RCC 7860 (cell line): ENCODE measurements around the gene ELFN2.

Experiments
- DNase-seq: peaks from one replicate; pipeline ENCODE4 v3.0.0-alpha.2; 2015; ENCODE audit warnings: low spot score
- FAIRE-seq: peaks from 2 replicates; lab custom pipeline; 2012; peaks lifted over from hg19 to GRCh38; lab: Jason Lieb, UNC

The ELFN2 gene

DNA sequence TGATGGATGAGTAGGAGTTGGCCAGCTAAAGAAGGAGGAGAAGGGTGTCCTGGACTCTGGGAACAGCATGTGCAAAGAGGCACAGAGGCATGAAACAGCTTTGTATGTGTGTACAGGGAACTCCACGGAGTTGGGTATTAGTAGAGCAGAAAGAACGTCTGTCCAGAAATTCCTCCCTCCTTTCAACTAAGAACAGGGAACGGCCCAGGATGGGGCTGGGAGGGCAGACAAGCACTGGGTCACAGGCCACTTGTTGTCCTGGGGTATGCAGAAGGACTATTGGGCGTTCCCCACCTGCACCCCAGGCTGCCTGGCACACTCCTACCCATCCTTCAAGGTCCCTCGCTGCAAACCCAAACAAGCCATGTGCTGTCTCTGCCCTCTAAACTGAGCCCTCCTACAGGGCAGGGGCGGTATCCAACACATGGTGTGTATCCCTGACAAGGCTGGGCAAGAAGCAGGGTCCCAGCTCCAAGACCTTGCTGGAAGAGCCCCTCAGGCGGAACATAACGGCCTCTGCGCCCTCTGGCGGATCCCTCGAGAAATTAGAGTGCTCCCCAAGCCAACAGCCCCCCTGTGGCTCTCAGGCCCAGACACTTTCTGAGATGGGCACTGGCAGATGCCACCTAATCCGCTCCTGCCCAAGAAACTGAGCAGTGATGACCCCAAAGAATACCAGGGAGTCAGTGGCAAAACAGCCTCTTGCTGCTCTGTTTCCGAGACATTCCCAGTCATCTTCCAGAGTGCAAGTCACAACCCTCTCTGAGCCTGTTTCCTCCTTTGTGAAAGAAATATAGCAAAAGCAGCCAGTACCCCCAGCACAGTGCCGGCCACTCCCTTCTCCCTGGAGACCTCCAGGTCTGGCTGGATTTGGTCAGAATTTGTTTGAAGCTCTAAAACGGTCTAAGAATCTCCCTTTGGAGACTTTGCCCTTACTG lies 1.6 kb upstream of the ELFN2 start:
- no peak for FAIRE-seq
- DNase-seq, result peak; percentile 10

DNA sequence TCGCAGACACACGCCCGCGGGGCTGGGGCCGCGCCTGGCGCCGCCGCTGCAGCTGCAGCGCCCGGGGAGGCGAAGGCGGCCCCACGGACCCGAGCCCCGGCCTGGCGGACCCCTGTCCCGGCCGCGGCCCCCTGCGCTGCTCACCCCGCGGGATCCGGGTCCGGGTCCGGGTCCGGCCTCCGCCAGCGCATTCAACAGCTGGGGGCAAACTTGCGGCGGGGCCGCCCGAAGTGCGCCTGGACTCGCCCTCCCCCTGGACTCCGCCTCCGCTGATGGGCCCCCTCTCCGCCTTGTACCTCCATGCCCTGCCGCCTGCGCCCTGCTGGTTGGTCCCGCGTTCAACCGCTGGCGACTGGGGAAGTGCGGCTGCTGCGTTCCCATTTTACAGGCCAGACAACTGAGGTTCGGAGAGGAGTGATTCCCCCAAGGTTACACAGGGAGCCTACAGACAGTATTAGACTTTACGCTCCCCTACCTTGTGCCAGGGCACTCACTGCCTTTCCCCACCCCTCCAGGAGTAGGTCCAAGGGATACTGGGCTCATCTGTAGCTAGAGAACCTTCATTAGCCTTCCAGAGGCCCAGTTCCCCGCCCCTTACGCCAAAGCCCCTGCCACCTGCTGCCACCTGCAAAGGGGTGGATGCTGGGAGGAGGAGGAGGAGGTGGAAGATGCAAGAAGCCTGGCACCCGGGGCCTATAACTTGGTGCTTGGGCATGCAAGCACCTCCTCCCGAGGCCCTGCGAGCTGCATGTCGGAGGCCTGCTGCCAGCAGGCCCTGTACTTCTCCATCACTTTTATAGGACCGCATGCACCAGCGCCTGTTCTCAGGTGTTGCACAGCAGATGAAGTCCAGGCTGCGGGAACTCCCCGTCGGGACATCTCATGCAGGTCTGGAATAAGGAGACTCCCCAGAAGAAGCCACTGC lies 694 bp upstream of the ELFN2 start:
- no peak for DNase-seq
- FAIRE-seq, result no peak

DNA sequence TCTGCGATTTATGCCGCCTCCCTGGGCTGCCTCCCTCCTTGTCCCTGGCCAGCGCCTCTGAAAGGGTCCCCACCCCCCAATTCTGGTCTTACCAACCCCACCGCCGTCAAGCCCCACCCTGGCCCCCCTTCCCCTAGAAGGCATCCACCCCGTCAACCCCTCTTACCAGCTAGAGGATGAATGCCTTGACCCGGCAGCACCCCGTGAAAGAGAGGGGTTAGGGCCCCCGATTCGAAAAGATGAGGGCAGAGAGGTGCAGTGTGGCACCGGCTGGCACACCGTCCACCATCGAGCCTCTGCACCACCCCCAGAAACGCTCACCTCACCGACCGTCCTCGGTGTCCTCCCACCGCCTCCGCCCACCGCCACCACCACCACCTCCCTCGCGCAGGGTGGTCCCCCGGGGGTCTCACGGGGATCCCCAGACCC lies 559 bp downstream of the ELFN2 start:
- FAIRE-seq, result no peak
- no peak for DNase-seq

DNA sequence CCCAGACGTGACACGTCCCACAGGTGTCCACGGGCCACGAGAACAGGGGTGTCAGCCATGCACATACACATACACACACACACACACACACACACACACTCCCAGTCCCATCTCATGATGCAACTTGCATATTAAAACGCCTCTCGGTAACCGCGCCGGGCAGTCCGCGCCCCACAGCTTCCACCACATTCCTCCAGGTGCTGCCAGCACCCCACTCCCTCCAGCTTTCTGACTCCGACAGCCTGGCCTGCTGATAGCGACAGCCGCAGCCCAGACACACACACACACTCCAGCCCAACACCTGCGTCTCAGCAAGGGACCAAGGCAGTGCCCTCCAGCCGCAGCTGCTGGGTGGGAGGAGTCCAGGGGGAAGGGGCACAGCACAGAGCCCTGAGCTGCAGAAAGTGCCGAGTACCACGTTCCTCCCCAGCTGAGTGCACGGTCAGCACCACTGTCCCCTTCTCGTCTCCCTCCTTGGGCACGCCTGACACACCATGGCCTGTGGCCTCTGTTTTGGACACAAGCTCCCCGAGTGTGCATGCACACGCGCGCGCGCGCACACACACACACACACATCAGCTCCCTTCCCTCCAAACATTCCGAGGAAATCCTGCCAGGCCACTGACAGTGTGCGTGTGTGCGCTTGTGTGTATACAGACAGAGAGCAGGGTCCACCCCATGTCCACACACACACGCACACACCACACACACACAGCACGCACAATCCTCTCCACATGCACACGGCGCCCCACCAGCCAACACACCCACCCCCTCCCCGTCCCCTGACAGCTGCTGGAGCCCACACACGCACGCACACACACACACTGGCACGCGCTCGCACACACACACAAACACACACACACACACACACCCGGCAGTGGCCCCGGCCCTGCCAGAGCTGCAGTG lies 1.2 kb downstream of the ELFN2 start:
- FAIRE-seq (no peak), DNase-seq (peak; percentile 13)

DNA sequence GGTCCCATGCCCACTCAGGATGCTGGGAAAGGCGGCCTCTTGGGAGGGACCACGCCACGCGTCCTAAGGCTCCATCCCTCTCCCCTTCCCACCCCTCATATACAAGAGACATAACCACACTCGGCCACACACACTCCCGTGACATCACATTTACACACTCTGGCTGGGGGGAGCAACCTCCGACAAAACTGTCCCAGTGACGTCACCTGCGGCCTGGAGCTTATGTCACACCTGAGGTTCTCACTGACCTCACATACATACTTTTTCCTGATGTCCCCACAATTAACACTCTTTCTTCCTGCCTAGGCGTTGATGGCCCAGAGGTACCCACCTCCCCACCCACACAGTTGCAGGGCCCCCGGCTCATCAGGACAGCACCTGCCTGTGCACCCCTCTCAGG lies 1.9 kb downstream of the ELFN2 start:
- DNase-seq (no peak), FAIRE-seq (no peak)

DNA sequence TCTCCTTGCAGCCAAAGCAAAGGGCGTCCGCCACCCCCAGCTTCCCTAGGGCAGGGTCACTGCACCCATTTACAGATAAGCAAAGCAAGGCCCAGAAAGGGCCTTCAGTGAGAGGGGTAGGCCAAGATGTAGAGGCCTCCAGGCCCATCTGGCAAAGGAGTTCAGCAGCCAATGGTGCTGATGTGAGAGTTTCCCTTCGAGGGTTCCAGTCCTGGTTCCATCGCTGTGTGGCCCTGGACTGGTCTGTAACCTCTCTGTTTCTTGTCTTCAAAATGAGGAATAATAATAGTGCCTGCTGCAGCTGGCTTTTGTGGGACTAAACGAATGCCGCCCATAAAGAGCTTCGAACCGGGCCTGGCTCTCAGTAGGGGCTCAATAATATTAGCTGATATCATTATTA lies 4.0 kb downstream of the ELFN2 start:
- DNase-seq, result no peak
- no peak for FAIRE-seq

DNA sequence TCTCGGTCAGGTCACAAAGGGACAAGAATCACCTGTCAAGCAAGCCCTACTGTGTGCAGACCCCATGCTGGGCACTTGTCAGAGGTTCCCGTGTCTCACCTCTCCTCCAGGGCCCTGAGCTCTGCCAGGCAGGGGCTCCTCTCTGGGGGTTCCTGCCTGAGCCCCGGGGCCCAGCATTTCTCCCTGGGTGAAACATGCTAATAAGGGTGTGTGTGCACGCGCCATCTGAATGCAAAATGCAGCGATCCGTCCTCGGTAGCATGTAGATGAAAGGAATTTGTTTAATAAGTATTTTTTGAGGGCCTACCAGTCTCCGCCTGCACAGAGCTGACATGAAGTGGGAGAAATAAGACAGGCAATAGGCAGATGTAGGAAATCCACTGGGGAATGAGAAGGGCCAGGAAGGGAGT lies 5.8 kb downstream of the ELFN2 start:
- DNase-seq, result no peak
- no peak for FAIRE-seq

DNA sequence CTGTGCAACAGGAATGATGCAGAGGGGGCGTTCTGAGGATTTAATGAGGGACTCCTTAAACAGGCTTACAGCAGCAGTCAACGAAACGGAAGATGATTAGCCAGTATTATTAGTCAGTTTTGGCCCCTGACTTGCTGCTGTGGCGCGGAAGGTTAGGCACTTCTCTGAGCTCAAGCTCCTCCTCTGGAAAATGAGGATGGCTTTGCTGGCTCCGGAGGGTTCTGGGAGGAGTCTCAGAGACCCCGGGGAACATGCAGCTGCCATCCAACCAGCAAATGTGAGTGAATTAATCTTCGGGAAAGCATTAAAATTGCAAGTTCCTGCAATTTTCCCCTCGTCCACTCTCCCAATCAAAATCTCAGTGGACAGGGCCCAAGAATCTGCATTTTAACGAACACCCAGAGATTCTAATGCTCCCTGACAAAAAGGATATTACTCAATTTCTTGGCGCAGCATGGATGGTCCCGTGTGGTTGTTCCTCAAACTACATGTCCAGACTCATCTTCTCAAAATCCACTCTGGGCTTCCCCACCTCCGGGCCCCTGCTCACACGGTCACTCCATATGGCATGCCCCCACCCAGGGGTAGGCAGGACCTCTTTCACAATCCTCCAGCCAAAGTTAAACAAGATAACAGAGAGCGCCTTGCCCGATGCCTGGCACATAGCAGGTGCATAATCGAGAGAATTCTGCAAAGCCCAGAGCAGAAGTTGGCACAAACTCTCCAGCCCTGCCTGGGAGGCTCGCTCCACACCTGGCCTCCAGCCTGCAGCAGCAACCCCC lies 6.4 kb downstream of the ELFN2 start:
- FAIRE-seq (no peak), DNase-seq (no peak)

DNA sequence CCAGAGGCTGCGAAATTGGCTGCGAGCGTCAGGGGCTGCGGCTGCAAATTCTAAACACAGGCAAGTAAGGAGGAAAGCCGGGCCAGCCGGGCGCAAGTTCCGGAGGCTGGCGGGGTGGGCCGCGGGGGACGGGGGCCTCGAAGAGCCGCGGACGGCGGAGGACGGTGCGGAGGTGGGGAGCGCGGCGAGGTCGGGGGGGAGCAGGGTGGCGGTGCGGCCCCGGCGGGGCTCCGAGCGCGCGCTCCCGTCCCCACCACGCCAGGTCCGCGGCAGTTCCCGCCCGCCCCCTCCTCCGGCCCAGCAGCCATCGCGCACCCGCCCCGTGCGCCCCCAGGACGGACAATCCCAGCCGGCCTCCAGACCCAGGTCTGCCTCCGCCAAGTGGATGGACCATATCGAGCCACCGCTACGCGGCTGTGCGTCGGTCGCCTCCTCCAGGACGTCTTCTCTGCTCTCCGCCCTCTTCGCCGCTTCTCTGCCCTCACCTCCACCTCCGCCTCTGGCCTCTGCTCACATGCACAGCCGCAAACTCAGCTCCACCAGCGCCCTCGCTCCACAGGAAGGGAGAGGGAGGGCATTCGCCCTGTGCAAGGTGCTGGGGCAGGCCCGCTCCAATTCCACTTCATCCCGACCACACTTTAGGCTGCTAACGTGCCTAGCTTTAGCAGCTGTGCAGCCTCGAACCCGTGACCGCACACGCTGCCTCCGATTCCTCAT lies 7.2 kb downstream of the ELFN2 start:
- FAIRE-seq (no peak), DNase-seq (no peak)

DNA sequence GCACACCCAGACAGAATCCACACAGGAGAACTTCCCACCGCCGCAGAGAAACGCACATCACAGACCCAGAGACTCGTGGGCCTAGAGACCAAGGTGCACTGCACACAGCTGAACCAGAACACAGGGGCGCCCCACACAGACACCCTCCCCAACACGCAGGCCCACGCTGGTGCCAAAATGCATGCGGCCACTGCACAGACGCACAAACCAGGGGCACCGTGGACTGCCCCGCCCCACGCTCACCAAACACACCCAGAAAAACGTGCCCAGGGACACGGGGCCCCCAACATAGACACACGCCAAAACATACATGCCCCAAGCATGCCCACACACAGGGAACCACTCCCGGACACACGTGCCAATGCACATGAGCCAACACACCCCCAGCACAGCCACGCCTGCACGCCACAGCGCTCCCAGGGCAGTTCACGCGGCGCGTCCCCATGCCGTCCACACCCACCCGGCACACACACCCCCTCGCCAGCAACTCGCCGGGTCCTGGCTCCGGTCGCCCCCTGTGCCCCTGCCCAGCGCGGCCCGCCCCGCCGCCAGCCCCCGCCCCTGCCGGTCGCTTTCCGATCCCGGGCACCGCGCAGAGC lies 7.8 kb downstream of the ELFN2 start:
- FAIRE-seq (no peak), DNase-seq (no peak)

DNA sequence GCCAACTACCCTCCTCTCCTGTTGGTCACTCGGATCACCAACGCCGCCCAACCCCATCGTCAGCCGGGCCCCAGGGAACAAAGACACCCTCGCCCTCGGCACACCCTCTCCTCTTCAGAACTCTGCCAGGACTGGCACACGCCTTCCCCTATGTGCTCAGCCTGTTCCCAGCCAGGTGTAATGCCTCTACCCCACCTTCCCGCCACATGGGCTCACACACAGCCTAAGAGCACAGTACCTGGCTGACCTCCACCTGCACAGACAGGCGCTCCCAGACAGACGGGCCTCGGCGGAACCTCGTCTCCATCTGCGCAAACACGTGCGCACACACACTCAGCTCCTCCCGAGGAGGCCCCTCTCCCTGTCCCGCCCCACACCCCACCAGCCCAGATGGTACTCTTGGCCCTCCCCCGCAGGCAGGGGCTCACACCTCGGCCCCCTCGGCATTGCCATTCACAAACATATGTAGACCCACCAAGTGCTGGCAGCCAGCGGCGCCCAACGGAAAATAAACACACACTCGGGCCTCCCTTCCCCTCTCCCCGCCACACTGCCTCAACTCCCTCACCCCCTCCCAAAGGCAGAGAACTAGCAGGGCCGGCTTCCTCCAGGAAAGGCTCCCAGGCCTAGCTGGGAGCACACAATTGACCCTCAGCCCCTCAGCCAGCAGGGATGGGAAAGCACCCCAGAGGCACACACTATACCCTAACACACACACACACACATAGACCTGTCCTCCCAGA lies 8.5 kb downstream of the ELFN2 start:
- DNase-seq, result no peak
- FAIRE-seq, result no peak

DNA sequence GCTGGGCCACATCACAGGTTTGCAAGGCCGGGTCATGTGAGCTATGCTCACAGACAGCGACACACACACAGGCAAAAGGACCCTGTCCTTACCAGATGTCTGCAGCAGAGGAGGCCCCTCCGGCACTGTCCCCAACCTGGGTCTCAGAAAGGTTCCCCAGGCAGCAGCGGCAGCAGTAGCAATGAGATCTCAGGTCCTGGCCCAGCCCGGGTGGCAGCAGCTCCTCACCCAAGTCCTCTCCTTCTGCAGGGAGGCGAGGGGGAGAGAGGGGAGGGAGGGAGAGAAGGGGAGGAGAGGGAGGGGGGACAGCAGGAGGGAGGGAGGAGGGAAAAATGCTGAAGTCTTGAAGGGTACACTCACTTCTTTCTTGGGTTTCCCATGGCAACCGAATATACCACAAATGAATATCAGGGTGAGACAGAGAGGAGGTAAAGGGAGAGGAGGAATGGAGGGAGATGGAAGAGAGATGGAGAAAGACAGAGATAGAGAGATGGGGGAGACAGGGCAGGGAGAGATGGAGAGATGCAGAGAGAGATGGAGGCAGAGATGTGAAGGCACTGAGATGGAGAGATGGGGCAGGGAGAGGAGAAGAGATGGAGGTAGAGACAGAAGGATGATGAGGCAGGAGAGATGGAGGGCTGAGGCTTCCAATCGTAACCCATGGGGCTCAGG lies 9.5 kb downstream of the ELFN2 start:
- no peak for FAIRE-seq

DNA sequence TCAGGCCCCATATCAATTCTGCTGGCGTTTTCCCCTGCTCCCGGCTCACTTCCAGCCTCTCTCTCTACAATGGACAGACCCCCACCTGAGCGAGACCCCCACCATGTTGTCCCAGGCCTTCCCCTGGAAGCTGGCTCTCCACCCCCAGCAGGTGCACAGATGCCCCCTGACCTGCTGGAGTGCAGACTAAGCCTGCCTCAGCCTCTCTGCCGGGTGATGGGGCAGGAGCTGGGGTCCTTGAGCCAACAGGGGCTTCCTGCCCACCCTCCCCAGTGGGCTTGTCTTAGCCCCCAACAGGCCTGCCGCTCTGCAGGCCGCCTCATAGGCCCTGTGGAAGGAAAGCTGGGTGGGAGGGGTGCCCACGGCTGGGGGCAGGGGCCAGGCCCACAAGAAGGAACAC lies 10.0 kb downstream of the ELFN2 start:
- no peak for FAIRE-seq
- DNase-seq, result no peak

More for the DNA sequence above, 9.5 kb downstream of the ELFN2 start:
- DNase-seq, result no peak

DNA sequence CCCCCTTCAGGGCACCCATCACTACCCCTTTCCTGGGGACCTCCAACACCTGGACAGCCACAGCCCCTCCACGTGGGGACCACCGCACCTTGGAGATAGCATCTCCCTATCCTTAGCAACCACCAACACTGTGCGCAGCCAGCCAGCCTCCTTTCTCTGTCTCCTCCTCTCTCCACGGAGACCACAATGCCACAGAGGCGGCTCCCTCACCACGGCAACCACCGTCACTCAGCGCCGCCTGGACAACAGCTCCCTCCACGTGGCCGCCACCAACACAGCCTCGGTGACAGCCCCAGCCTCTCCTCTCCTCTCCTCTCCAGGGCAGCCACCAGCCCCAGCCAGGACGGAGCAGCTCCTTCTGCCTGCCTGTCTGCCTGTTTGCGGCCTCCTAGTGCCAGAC lies 10.5 kb downstream of the ELFN2 start:
- DNase-seq, result no peak
- no peak for FAIRE-seq

DNA sequence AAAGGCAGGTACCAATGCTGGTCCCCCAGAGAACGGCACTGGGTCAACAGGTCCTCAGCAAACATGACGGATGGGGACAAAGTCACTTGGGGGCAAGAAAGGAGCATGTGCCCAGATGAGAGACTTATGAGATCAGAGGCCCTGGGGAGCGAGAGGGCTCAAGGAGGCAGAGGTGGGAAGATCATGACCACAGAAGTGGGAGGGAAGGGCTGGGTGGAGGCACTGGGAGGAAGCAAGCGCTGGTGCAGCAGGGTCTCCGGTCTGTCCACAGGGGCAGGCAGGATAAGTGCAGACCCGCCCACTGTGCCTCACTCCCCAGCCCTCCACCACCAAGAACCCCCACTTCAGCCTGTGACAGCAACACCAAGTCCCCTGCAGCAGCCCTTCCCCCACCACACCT lies 10.9 kb downstream of the ELFN2 start:
- FAIRE-seq, result no peak
- DNase-seq, result no peak

DNA sequence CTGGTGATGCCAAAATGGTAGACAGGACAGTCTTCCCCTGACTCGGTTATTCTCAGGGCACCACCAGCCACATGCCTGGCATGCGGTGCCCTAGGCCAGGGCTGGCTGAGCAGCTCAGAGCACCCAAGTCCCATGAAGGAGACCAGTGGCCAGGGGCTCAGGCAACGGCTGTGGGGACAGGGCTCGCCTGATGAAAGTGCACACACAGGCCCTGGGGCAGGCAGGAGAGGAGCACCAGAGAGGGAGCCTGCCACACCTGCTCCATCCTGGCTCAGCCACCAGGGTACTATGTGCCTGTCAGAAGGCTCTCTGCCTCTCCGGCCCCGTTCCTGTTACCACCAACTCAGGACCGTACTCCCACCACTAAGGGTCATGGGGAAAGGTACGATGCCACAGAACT lies 12.1 kb downstream of the ELFN2 start:
- no peak for DNase-seq
- FAIRE-seq, result no peak

DNA sequence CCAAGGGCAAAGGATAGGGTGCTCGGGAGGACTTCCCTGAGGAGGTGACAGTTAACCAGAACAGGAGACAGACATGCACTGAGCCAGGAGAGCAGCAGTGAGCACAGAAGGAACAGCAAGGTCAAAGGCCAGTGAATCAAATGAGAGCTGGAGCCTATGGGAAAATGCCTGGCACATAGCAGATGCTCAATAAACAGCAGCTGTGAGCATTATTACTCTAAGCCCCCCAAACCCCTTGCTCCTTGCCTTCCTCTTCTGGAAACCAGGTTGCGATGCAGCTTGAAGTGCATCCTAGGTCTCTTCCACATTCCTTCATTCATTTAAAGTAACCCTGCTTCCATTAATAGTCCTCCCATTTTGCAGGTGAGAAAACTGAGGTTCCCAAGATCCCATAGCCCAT lies 13.0 kb downstream of the ELFN2 start:
- DNase-seq, result no peak
- no peak for FAIRE-seq

DNA sequence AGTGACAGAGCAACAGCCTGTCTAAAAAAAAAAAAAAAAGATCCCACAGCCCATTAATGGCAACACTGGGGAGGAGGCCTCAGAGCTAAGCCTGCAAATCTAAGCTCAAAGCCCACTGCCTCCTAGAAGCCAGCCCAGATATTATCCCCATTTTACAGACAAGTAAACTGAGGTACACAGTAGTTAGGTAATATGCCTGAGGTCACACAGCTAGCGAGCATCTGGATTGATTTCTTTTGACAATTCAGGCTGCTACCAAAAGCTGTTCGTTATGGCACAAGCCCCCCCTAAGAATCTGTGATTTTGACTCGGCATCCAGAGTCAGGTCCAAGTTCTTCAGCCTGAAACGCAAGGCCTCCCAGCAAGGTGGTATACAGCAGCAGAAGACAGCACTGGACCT lies 13.7 kb downstream of the ELFN2 start:
- DNase-seq, result no peak
- FAIRE-seq, result no peak
